GM18502 (cell line): ENCODE data around the gene NPTXR.
A peak's percentile ranks its signal among the peaks of the same experiment; 100 is the strongest.
"Not testable (repeated sequence)": the region's sequence is repeated elsewhere in the genome, so short reads cannot be mapped to it uniquely, and the experiment has no call there.

ENCODE experiments used
- ATAC-seq: cut with Tn5 transposase; IDR thresholded peaks from one replicate; pipeline ENCODE4 v1.9.1; 2021; ENCODE audit warnings: mild to moderate bottlenecking; ENCODE audit not compliant: unreplicated experiment, poor library complexity

NPTXR gene

DNA sequence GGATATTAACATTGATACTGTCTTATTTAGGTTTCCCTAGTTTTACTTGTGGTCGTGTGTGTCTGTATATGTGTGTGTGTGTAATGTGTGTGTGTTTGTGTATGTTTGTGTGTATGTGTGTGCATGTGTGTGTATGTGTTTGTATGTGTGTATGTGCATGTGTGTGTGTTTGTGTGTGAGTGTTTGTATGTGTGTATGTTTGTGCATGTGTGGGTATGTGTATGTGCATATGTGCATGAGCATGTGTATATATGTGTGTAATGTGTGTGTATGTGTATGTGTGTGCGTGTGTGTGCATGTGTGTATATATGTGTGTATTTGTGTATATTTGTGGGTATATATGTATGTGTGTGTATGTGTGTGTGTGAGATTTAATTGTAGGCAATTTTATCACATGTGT is 32.6 kb downstream of the NPTXR start:
- no peak for ATAC-seq

DNA sequence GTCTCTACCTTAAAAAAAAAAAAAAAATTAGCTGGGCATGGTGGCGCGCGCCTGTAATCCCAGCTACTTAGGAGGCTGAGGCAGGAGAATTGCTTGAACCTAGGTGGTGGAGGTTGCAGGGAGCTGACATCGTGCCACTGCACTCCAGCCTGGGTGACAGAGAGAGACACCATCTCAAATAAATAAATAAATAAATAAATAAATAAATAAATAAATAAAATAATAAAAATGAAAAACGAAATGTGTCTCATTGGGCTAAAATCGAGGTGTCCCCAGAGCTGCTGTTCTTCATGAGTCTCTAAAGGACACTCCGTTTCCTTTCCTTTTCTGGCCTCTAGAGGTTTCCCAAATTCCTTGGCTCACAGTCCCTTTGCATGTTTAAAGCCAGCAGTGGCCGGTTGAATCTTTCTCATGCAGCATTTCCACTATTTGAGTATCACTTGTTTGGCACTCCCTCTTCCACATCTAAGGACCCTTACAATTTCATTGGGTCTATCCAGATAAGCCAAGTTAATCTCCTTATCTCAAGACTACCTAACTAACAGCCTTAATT is 38.7 kb downstream of the NPTXR start:
- not testable (repeated sequence) for ATAC-seq

DNA sequence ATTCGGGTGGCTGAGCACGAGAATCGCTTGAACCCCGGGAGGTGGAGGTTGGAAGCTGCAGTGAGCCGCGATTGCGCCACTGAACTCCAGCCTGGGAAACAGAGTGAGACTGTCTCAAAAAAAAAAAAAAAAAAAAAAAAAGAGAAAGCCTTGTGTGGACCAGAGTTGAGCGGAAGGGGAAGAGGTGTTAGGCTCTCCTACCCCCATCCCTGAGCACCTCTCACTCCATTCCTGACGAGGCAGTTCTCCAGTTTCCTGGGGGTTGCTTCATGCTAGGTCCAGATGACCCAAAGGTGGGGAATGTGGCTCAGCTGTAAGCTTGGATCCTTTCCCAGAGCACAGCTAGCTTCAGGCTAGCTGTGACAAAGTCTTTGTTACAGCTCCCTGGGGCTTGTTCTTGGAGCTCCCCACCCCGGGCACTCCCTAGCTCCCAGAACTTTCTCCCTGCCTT is 41.1 kb downstream of the NPTXR start:
- no peak for ATAC-seq

- no peak for ATAC-seq
Measured at GRCh38 chr22:38799265-38800002, 44.4 kb downstream of the NPTXR start.

- ATAC-seq = no peak
Measured at GRCh38 chr22:38798496-38798895, 45.3 kb downstream of the NPTXR start.

DNA sequence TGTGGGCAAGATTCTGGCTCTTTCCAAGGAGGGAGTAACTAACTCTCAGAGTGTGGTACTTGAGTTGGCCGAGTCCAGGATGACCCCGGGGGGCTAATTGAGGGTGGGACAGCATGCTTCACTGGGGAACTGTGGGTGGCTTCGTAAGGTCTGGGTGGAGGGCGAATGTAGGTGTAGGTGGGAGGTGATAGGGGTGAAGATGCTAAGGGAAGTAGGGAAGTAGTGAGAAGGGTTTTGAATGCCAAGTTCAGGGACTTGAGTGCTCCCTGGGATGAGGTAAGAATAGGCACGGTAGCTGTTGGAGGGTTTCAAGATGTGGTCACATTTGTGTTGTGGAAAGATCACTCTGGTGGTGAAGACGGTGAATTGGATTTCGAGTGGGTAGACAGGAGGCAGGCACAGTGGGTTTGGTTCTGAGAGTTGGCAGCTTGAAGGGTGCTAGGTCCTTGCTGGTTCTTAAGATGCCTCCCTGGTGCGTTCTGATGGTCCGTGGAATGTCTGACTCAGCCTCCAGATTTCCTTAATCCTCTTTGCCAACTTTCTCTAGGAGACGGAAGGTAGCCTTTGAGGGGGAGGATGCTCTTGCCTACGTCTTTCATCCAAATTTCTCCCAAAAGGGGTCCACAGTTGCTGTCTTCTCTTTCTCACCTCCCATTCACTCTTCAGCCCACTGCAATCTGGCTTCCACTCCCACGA is 47.4 kb downstream of the NPTXR start:
- no peak for ATAC-seq

DNA sequence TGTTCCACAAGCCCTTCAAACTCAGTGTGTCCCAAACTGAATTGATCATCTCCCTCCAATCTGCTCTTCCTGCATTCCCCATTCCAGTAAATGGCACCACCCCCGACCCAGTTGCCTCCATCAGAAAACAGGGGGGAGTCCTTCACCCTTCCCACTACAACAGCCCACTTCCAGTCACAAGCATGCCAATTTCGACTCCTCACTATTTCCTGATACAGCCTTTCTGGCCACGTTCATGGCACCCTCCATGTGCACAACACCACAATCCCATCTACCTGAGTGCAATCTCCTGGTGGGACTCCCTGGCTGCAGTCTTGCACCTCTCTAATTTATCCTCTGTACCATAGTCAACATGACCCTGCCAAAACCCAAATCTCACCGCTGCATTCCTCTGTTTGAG is 48.3 kb downstream of the NPTXR start:
- ATAC-seq = no peak

DNA sequence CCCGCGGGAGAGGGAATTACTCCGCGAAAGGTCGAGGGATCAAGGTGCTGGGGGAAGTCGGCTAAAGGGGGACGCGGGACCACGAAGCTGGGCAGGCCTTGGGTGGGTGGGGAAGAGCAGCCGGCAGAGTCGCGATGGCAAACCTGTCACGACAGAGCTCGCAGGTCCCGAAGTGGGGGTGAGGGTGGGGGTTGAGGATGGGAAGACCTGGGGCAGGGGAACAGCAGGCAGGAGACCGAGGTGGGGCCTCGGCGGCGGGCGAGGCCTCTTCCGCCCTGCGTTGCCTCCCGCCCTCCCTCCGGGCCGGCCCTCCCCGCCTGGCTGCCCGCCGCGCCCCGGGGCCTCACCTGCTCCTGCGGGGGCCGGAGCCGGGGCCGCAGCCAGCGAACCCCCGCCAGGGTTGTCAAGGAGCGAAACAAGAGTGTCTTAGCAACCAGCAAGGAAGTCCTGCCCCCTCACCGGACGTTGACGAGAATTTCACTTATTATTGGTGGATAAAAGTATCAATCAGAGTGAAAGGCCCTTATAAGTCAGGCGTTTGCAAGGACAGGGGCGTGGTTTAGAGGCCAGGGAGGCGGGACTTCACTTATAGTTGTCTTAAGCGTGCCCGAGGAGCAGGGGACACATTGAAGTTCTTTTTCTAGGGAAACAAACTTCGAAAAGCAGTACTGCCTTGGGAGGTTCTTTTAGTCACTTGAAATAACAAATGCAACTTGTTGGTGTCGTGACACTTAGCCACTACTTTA is 49.9 kb downstream of the NPTXR start, which contains the start of gene DNAL4:
TSS of gene DNAL4 (minus strand) at position 423 of the 746 bp plus-strand sequence. CDS start 11,412 bp downstream, outside the sequence.
- ATAC-seq = peak; percentile 96

DNA sequence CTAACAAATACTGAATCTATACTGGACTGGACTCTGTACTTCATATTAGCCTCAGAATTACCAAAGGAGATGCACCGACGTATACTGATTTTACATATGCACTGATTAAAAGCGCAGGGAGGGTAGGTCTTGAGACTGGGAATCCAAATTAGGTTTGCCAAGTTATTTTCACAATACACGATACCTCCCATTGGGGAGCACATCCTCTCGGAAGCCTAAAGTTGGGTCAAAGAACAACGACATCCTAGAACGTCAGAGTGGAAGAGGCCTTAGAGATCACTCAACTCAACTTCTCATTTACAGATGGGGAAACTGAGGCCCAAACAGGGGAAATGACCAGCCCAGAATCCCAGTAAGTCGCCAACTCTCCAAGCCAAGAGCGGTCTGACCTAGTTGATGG is 50.5 kb downstream of the NPTXR start:
- ATAC-seq = no peak

DNA sequence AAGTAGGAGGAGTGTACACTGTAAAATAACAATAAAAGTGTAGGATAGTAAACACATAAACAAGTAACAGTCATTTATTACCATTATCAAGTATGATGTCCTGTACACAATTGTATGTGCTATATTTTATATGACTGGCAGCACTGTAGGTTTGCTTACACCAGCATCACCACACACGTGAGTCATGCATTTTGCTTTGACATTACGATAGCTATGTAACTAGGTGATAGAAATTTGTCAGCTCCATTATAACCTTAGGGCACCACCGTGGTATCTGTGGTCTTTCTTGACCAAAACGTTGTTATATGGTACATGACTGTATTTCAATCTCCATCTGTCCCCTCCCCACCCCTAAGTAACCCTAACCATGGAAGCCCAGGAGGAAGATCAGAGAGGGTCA is 51.0 kb downstream of the NPTXR start:
- ATAC-seq = no peak

DNA sequence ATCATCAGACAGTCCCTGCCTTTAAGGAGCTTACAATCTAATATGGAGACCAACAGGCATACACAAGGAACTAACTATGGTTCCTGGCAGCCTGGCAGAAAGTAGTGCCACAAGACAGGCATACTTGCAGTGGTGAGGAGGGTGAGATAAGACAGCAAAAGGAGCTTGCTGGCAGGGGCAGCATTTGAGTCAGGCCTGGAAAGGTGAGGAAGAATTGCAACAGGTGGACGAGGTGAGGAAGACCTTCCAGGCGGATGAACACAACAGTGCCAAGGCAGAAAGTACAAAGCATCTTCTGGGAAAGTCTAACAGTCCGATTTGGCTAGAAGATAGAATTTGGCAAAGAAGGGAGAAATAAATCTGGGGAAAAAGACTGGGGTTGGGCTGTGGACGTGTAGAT is 54.2 kb downstream of the NPTXR start:
- no peak for ATAC-seq

- no peak for ATAC-seq
Measured at GRCh38 chr22:38788846-38789245, 55.0 kb downstream of the NPTXR start.

- no peak for ATAC-seq
Measured at GRCh38 chr22:38788021-38788816, 55.6 kb downstream of the NPTXR start.

GRCh38 chr22:38786631-38787030 is 57.2 kb downstream of the NPTXR start:
- no peak for ATAC-seq

GRCh38 chr22:38784856-38785255 is 59.0 kb downstream of the NPTXR start:
- ATAC-seq = no peak

DNA sequence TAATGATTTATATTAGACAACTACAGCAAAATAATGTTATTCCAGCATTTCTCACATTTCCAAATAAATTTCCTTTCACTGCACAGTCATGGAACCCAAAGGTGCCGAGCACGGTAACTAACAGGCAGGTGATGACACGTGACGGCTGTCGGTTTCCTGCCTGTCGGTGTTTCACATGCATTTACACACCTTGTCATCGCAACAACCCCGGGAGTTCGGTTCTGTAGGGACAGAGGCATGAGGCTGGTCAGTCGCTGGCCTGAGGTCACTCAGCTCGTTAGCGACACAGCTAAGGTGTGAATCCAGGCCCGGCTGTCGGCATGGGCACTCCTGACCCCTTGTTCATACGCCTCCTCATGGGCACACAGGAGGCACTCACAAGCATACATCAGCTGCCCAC is 59.8 kb downstream of the NPTXR start:
- no peak for ATAC-seq

- no peak for ATAC-seq
Measured at GRCh38 chr22:38783095-38783615, 60.7 kb downstream of the NPTXR start.

DNA sequence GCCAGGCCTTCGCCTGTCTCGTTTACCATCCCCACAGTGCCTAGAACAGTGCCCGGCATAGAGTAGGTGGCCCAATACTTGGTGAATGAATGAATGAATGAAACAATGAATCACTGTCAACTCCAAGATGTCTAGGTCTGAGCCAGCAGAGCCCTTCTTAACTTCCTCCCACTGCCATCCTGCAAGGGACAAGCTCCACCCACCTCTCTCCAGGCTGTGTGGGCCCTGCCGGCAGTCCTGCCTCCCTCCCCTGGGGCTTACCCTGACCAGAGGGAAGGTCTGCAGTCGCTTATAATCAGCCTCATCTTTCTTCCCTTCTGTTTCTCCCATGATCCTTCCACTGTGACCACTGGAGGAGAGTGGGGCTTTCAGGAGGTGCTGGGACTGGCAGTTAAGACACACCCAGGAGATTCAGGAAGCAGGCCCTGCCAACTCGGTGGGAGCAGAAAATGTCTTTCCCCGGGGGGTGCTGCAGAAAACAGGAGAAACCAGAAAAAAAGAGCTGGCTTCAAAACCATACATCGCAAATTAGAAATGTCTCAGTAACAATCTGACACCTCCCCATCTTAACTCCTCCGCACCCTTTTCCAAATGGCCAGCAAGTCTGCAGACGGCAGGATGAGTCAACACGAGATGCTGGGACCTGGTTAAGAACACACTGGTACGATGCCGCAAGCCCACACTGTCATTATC is 61.3 kb downstream of the NPTXR start:
- ATAC-seq = no peak

DNA sequence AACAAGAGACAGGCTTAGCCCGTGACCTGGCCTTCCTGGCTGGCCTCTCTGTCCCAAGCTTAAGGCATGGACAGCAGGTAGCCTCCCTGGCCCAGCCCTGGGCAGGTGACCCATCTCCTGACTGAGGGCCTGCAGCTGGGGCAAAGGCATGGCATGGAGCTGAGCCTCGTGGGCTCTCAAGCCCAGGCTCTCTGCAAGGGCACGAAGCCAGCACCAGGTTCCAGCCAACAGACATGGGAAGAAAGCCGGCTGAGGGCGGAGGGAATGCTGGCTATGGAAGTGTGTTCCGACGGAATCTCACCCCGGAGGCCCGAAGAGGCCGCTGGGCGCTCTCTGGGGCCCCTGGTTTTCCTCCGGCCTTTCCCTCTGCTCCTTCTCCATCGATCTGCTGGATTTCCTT is 62.8 kb downstream of the NPTXR start:
- ATAC-seq = no peak
